Right kidney (tissue), 1 donor: ENCODE measurements around the gene SUCLG1.
"Not testable (repeated sequence)": the region's sequence is repeated elsewhere in the genome, so short reads cannot be mapped to it uniquely, and the experiment has no call there.

ENCODE experiments used
- DNase-seq: peaks from one replicate; pipeline ENCODE4 v3.0.0-alpha.2; 2016

SUCLG1 gene

GRCh38 chr2:84425310-84425709 is 33.8 kb downstream of the SUCLG1 start:
- no peak for DNase-seq

GRCh38 chr2:84424152-84424551 is 34.9 kb downstream of the SUCLG1 start:
- DNase-seq = no peak

- DNase-seq = no peak
Observed at GRCh38 chr2:84421791-84422190, 37.3 kb downstream of the SUCLG1 start.

GRCh38 chr2:84421197-84421596 is 37.9 kb downstream of the SUCLG1 start:
- DNase-seq = no peak

- no peak for DNase-seq
Observed at GRCh38 chr2:84417453-84418145, 41.5 kb downstream of the SUCLG1 start.

- DNase-seq = no peak
Observed at GRCh38 chr2:84409531-84409930, 49.5 kb downstream of the SUCLG1 start.

- DNase-seq = not testable (repeated sequence)
Observed at GRCh38 chr2:84402111-84402510, 57.0 kb downstream of the SUCLG1 start.

- not testable (repeated sequence) for DNase-seq
Observed at GRCh38 chr2:84399839-84400238, 59.2 kb downstream of the SUCLG1 start.

GRCh38 chr2:84395820-84396219 is 63.3 kb downstream of the SUCLG1 start:
- DNase-seq = no peak

- DNase-seq = no peak
Observed at GRCh38 chr2:84394628-84395027, 64.5 kb downstream of the SUCLG1 start.

- no peak for DNase-seq
Observed at GRCh38 chr2:84393829-84394228, 65.3 kb downstream of the SUCLG1 start.

- DNase-seq = no peak
Observed at GRCh38 chr2:84389794-84390193, 69.3 kb downstream of the SUCLG1 start.

- no peak for DNase-seq
Observed at GRCh38 chr2:84388921-84389490, 70.1 kb downstream of the SUCLG1 start.

GRCh38 chr2:84388133-84388532 is 70.9 kb downstream of the SUCLG1 start:
- no peak for DNase-seq

- DNase-seq = no peak
Observed at GRCh38 chr2:84386336-84387040, 72.6 kb downstream of the SUCLG1 start.

GRCh38 chr2:84383271-84383670 is 75.8 kb downstream of the SUCLG1 start:
- no peak for DNase-seq

GRCh38 chr2:84380875-84381274 is 78.2 kb downstream of the SUCLG1 start:
- DNase-seq = no peak

- DNase-seq = no peak
Observed at GRCh38 chr2:84378960-84379359, 80.1 kb downstream of the SUCLG1 start.

GRCh38 chr2:84375020-84375419 is 84.1 kb downstream of the SUCLG1 start:
- DNase-seq = no peak

GRCh38 chr2:84373866-84374265 is 85.2 kb downstream of the SUCLG1 start:
- no peak for DNase-seq
